ENCODE results near the gene PSMB11. TPM values are rescaled to one million over a fixed set of nuclear protein-coding genes. Genes with fewer than 3 reads are reported as not detected.
A peak's percentile ranks its signal among the peaks of the same experiment; 100 is the strongest.

PSMB11 gene
- total RNA-seq, 1 experiment from 2014 or later, result not detected

- peaks cover 52% of the 10 kb centered on the region for H3K36me3 ChIP-seq (ENCODE audit: low read depth, low read length)
- intact Hi-C loops (cut with micrococcal nuclease), result loop anchor here (1.0 to 2.0 kb wide), 2 partner anchors 25 to 40 kb away; partner anchors contain the start of genes ACIN1 and C14orf119
- BruUV-seq (replicated peaks), result no TSS peak
- peak overlapping the region; percentile 20; the same call in 1 of the 2 replicates for H3K4me2 ChIP-seq (ENCODE audit: low read length)
- TF ChIP-seq EZH2 (IDR thresholded peaks at IDR 0.05; ENCODE audit: low read length, unreplicated experiment) (no peak), EZH2phosphoT487 (IDR thresholded peaks at IDR 0.05; ENCODE audit: borderline replicate concordance, low read length) (no peak)
- TF ChIP-seq, protein P1, sequence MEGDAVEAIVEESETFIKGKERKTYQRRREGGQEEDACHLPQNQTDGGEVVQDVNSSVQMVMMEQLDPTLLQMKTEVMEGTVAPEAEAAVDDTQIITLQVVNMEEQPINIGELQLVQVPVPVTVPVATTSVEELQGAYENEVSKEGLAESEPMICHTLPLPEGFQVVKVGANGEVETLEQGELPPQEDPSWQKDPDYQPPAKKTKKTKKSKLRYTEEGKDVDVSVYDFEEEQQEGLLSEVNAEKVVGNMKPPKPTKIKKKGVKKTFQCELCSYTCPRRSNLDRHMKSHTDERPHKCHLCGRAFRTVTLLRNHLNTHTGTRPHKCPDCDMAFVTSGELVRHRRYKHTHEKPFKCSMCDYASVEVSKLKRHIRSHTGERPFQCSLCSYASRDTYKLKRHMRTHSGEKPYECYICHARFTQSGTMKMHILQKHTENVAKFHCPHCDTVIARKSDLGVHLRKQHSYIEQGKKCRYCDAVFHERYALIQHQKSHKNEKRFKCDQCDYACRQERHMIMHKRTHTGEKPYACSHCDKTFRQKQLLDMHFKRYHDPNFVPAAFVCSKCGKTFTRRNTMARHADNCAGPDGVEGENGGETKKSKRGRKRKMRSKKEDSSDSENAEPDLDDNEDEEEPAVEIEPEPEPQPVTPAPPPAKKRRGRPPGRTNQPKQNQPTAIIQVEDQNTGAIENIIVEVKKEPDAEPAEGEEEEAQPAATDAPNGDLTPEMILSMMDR (conservative IDR thresholded peaks at IDR 0.05; ENCODE audit: low read depth, low read length), result no peak
- no peak overlapping the region for H3K9ac ChIP-seq (ENCODE audit: low read length)
- H2AFZ ChIP-seq (ENCODE audit: low read length), result no peak overlapping the region
- DNase-seq (no peak), ATAC-seq (no peak)
- H3K4me1 ChIP-seq (ENCODE audit: insufficient read depth, low read length), result peaks cover 41% of the 10 kb centered on the region
- peaks cover 61% of the 10 kb centered on the region for H3K79me2 ChIP-seq (ENCODE audit: low read length)
- no peak overlapping the region for H3K4me3 ChIP-seq (ENCODE audit: low read length)
- ChIA-PET CTCF (interaction anchor here (0.6 to 1.6 kb wide), 16 partner anchors 9 to 311 kb away, joined by 3 to 45 read pairs (median 7); partner anchors contain the start of genes ACIN1, C14orf119 and PABPN1), POLR2A (ENCODE audit: unreplicated experiment) (no interaction called here)
- no peaks in the 10 kb centered on the region for H3K9me2 ChIP-seq (replicated peaks; ENCODE audit: low read length)
- H3F3A ChIP-seq (ENCODE audit: low read length, unreplicated experiment), result peaks cover 4% of the 10 kb centered on the region
- H4K20me1 ChIP-seq (ENCODE audit: low read length), result peaks cover 32% of the 10 kb centered on the region
- no peaks in the 10 kb centered on the region for H3K9me3 ChIP-seq (ENCODE audit: low read length)
- no peaks in the 10 kb centered on the region for H3K27me3 ChIP-seq (ENCODE audit: low read length)
- H3K27ac ChIP-seq (ENCODE audit: low read length), result no peak overlapping the region
These were observed 27.4 kb downstream of the PSMB11 start for GRCh38 chr14:23069413-23069806.

DNA sequence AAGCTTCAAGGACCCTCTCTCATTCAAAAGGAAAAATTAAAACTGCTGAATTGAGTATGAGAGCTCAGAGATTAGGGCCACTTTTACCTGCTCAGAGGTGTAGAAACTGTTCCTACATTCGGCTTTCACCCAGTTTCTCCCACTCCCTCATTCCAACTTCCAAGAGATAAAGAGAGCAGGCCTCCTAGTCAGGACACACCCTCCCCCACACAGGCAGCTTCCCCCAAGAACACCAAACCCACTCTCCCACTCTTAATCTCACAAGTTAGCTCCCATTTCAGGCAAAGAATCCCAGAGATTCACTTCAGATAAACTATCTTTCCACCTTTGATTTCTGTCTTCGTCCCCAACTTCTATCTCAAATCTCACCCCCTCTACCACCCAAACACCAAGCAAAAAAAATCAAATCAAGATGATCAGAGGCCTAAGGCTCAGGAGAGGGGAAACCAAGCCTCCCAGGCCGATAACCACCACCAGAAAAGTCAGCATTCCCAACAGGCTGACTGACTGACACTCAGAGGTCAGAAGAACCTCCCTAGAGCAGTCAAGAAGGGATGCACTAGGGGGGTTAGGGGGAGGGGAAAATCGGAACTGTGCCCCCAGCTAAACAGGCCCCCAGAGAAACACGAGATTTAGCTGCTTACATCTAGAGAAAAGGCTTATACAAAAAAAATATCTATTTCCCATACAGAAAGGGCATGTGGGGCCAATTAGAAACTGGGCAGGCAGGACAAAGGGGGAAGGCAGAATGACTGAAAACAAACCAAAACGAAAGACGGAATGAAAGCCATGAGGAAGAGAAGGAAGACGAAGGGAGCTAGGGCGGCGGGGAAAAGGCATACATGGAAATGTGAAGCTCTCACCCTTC, 28.5 kb downstream of the PSMB11 start:
- no TSS peak for BruUV-seq (replicated peaks)
- no peak for ATAC-seq
- POLR2A ChIA-PET (ENCODE audit: unreplicated experiment), result interaction anchor here (1.2 kb wide), 1 partner anchor 25 kb away, joined by 12 read pairs; the partner anchor contains the start of genes ACIN1 and C14orf119

More for the DNA sequence above, 28.5 kb downstream of the PSMB11 start:
- Histone ChIP-seq H2AFZ (ENCODE audit: low read length) (no peak overlapping the region), H3F3A (ENCODE audit: low read length, unreplicated experiment) (peaks cover 4% of the 10 kb centered on the region), H3K4me3 (ENCODE audit: low read length) (peak overlapping the region; percentile 94), H3K36me3 (ENCODE audit: low read depth, low read length) (peaks cover 52% of the 10 kb centered on the region), H3K4me2 (ENCODE audit: low read length) (peak overlapping the region; percentile 98), H3K27me3 (ENCODE audit: low read length) (no peaks in the 10 kb centered on the region), H3K9ac (ENCODE audit: low read length) (peak overlapping the region; percentile 95), H3K79me2 (ENCODE audit: low read length) (peaks cover 57% of the 10 kb centered on the region), H4K20me1 (ENCODE audit: low read length) (peaks cover 32% of the 10 kb centered on the region), H3K9me3 (ENCODE audit: low read length) (no peaks in the 10 kb centered on the region), H3K4me1 (ENCODE audit: insufficient read depth, low read length) (peaks cover 41% of the 10 kb centered on the region), H3K27ac (ENCODE audit: low read length) (peak overlapping the region; percentile 57), H3K9me2 (replicated peaks; ENCODE audit: low read length) (no peaks in the 10 kb centered on the region)
- intact Hi-C loops (cut with micrococcal nuclease), result loop anchor here (10.0 kb wide), 1 partner anchor 484 kb away; the partner anchor contains the start of genes THTPA and ZFHX2
- CTCF ChIA-PET, result interaction anchor here (0.6 to 1.7 kb wide), 3 partner anchors 24 to 426 kb away, joined by 3 to 11 read pairs (median 6); partner anchors contain the start of genes ACIN1, C14orf119 and OR6J1
- TF ChIP-seq EZH2 (IDR thresholded peaks at IDR 0.05; ENCODE audit: low read length, unreplicated experiment) (no peak), EZH2phosphoT487 (IDR thresholded peaks at IDR 0.05; ENCODE audit: borderline replicate concordance, low read length) (no peak)
- TF ChIP-seq, protein P1 (conservative IDR thresholded peaks at IDR 0.05; ENCODE audit: low read depth, low read length), result no peak
- no peak for DNase-seq

Data from PC-3 (cell line).